Lung (tissue), 12 donors: ENCODE results near the gene ALX4. TPM values are rescaled to one million over a fixed set of nuclear protein-coding genes. Genes with fewer than 3 reads are reported as not detected.

Experiments
- ATAC-seq: fragments of 200-7000 bp; cut with Tn5 transposase; one replicate; pipeline ENCODE4 v1.9.1; 2020; ENCODE audit warnings: moderate number of reproducible peaks; ENCODE audit not compliant: insufficient read depth, low FRiP score
- DNase-seq, 3 donors: peaks; one replicate each; pipeline ENCODE4 v3.0.0-alpha.2; 2013 to 2017
- H3K27ac ChIP-seq, 2 donors: one replicate each; pipeline ENCODE4 v1.5.1; 2013; ENCODE audit warnings: mild to moderate bottlenecking in 2 of 2, moderate library complexity in 2 of 2, control low read depth in 1 of 2, inconsistent platforms in 1 of 2, low read depth in 1 of 2, low read length in 1 of 2
- H3K27me3 ChIP-seq, 3 donors: one replicate each; pipeline ENCODE4 v1.5.1; 2013; ENCODE audit warnings: low read length in 2 of 3; ENCODE audit not compliant: control insufficient read depth in 3 of 3, insufficient read depth in 3 of 3
- H3K36me3 ChIP-seq, 4 donors: one replicate each; pipeline ENCODE4 v1.5.1; 2013; ENCODE audit warnings: low read length in 4 of 4, mild to moderate bottlenecking in 1 of 4, moderate library complexity in 1 of 4; ENCODE audit not compliant: control insufficient read depth in 4 of 4, insufficient read depth in 4 of 4
- H3K4me1 ChIP-seq, 5 donors: one replicate each; pipeline ENCODE4 v1.5.1; 2013; ENCODE audit warnings: low read length in 5 of 5, mild to moderate bottlenecking in 2 of 5, moderate library complexity in 1 of 5; ENCODE audit not compliant: control insufficient read depth in 5 of 5, insufficient read depth in 5 of 5
- H3K4me3 ChIP-seq: one replicate; pipeline ENCODE4 v1.5.1; 2013; ENCODE audit warnings: mild to moderate bottlenecking, control low read depth, moderate library complexity
- H3K9ac ChIP-seq, 2 donors: one replicate each; pipeline ENCODE4 v1.5.1; 2013; ENCODE audit warnings: low read length in 2 of 2, control low read depth in 1 of 2; ENCODE audit not compliant: insufficient read depth in 1 of 2
- H3K9me3 ChIP-seq, 4 donors: one replicate each; pipeline ENCODE4 v1.5.1; 2013; ENCODE audit warnings: low read length in 3 of 4, mild to moderate bottlenecking in 1 of 4, moderate library complexity in 1 of 4; ENCODE audit not compliant: control insufficient read depth in 4 of 4, insufficient read depth in 3 of 4
- CTCF ChIP-seq: IDR thresholded peaks from 2 replicates; pipeline ENCODE4 v1.5.1; 2012; ENCODE audit warnings: mild to moderate bottlenecking; ENCODE audit errors: control extremely low read depth, extremely low read depth
- WGBS, 2 donors: extraction: QIAGEN DNeasy Blood & Tissue Kit; methylation state at CpG; one replicate each; pipeline ENCODE4 v1.1.7; 2013; 5-methylcytosine and 5-hydroxymethylcytosine counted together
- polyA plus RNA-seq, 2 donors: library from polyadenylated mRNA; stranded (reverse); fragments of 200-250 nt; gene quantifications; one replicate each; pipeline ENCODE4 v1.2.1, GENCODE V29; 2013
- total RNA-seq, 2 donors: library from RNA; depleted of rRNA in 1 of 2; stranded (reverse); fragments of >200 nt in 1 of 2; gene quantifications; one replicate each; pipeline ENCODE4 v1.2.1, GENCODE V29; 2014 to 2021
- donor health status: control.
- donor health status: control.
- donor health status: Bipolar disorder and iron deficiency.
- donor health status: healthy.
- donor health status: DM: yes; HTN: yes; CAD: no.

Gene ALX4
- total and polyA plus RNA-seq, 4 donors, result 0.01 to 0.06 TPM; not detected in 2

GRCh38 chr11:44286268-44286880 lies 23.6 kb downstream of the ALX4 start:
- WGBS, 2 donors, result 56 to 57% methylated on average over 10 of the region's 10 CpGs
- Histone ChIP-seq H3K27me3 (no peaks in the 10 kb centered on the region), H3K4me1 (no peaks in the 10 kb centered on the region), H3K4me3 (no peak overlapping the region), H3K36me3 (no peaks in the 10 kb centered on the region), H3K9ac (no peak overlapping the region), H3K27ac (no peak overlapping the region), H3K9me3 (no peaks in the 10 kb centered on the region)
- DNase-seq (peak; percentile 54 to 66 (median 61)), ATAC-seq (peak; percentile 58)
- peak; percentile 92 for TF ChIP-seq CTCF

GRCh38 chr11:44285756-44286155 lies 24.2 kb downstream of the ALX4 start:
- DNase-seq (no peak), ATAC-seq (no peak)
- H3K27me3 ChIP-seq, result no peaks in the 10 kb centered on the region
- H3K36me3 ChIP-seq, result no peaks in the 10 kb centered on the region
- no peak overlapping the region for H3K9ac ChIP-seq
- no peaks in the 10 kb centered on the region for H3K4me1 ChIP-seq
- H3K27ac ChIP-seq, result no peak overlapping the region
- 54 to 79% methylated on average over 2 of the region's 2 CpGs for WGBS, 2 donors
- no peak overlapping the region for H3K4me3 ChIP-seq
- no peak for TF ChIP-seq CTCF
- no peaks in the 10 kb centered on the region for H3K9me3 ChIP-seq

GRCh38 chr11:44282620-44283019 lies 27.3 kb downstream of the ALX4 start:
- Histone ChIP-seq H3K4me1 (no peaks in the 10 kb centered on the region), H3K9me3 (no peaks in the 10 kb centered on the region), H3K27me3 (no peaks in the 10 kb centered on the region), H3K9ac (no peak overlapping the region), H3K36me3 (no peaks in the 10 kb centered on the region), H3K27ac (no peak overlapping the region), H3K4me3 (no peak overlapping the region)
- DNase-seq, result no peak
- no peak for ATAC-seq
- WGBS, 2 donors, result 87 to 91% methylated on average over 5 of the region's 5 CpGs
- TF ChIP-seq CTCF, result no peak

- H3K4me1 ChIP-seq, result no peaks in the 10 kb centered on the region
- TF ChIP-seq CTCF, result no peak
- no peak for ATAC-seq
Measured at GRCh38 chr11:44281151-44281550, 28.8 kb downstream of the ALX4 start.

More at GRCh38 chr11:44281151-44281550, 28.8 kb downstream of the ALX4 start:
- WGBS, 2 donors, result 94 to 97% methylated on average over 9 of the region's 9 CpGs
- no peaks in the 10 kb centered on the region for H3K27me3 ChIP-seq
- no peak overlapping the region for H3K27ac ChIP-seq
- no peaks in the 10 kb centered on the region for H3K36me3 ChIP-seq
- DNase-seq, result no peak
- no peaks in the 10 kb centered on the region for H3K9me3 ChIP-seq
- no peak overlapping the region for H3K4me3 ChIP-seq
- no peak overlapping the region for H3K9ac ChIP-seq
